Fibroblast of pulmonary artery (primary cell): ENCODE results near the gene MRPL36.
"Not testable (repeated sequence)": the region's sequence is repeated elsewhere in the genome, so short reads cannot be mapped to it uniquely, and the experiment has no call there.

Experiments used
- DNase-seq: peaks from one replicate; pipeline ENCODE4 v3.0.0-alpha.2; 2010; ENCODE audit warnings: low read depth
- H3K4me3 ChIP-seq: replicated peaks from 2 replicates; pipeline ENCODE4 v1.5.1; 2011; ENCODE audit warnings: low read depth, mild to moderate bottlenecking, control low read depth, low read length, moderate library complexity
- CTCF ChIP-seq: IDR thresholded peaks from 2 replicates; pipeline ENCODE4 v1.5.1; 2011; ENCODE audit warnings: mild to moderate bottlenecking, control low read depth, low read length, inconsistent platforms; ENCODE audit errors: missing control alignments

The MRPL36 gene

DNA sequence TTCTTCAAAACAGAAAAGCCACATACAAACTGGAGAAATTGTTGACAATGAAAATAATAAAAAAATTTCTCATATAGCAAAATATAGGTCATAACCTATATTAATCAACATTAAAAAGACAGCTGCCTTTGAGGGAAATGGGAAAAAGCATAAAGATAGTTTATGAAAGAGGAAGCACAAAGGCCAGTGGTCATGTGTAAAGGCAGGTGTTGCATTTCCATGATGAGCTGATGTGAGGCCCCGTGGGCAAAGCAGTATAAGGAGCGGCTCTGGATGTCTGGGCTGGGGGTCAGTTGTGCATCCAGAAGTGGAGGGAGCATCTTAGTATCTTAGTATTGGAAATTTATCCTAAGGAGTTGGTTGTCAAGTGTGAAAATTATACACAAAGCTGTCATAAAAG lies 19.8 kb upstream of the MRPL36 start:
- no peak for DNase-seq
- no peak for TF ChIP-seq CTCF
- H3K4me3 ChIP-seq, result no peak overlapping the region

GRCh38 chr5:1818784-1819183 lies 19.1 kb upstream of the MRPL36 start:
- no peak overlapping the region for H3K4me3 ChIP-seq
- DNase-seq, result no peak
- no peak for TF ChIP-seq CTCF

DNA sequence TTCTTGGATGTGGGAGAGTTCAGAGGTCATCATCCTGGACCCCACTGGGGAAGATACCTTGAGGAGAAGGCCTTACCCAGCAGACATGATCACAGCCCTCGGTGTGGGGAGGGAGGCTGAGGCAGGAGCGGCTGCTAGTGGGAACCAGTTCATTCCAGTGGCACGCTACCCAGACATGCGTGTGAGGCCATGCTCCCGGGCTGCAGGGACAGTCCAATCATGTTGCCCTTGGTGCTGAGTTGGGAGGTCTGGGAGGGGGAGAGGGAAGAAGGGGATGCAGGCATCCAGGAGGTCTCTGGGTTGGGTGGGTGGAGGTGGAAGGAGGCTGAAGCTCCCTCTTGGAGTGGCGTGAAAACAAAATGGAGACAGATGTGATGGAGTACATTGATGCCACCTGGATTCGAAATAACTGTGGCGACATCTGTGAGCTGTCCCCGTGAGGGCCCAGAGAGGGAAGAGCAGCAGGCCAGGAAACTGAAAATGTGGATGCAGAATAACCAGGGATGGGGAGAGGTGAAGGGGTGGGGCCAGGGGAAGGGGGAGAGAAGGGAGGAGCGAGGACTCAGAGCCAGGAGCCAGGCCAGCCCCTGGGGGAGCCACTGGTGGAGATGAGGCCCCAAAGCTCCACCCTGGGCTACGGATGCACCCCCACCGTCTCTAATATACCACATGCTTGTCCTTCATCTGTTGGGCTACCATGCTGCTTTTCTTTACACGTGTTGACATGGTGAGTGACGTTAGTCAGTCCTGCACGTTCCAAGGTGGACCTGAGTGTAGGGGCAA lies 17.8 kb upstream of the MRPL36 start:
- no peak for TF ChIP-seq CTCF
- no peak for DNase-seq
- H3K4me3 ChIP-seq, result no peak overlapping the region

DNA sequence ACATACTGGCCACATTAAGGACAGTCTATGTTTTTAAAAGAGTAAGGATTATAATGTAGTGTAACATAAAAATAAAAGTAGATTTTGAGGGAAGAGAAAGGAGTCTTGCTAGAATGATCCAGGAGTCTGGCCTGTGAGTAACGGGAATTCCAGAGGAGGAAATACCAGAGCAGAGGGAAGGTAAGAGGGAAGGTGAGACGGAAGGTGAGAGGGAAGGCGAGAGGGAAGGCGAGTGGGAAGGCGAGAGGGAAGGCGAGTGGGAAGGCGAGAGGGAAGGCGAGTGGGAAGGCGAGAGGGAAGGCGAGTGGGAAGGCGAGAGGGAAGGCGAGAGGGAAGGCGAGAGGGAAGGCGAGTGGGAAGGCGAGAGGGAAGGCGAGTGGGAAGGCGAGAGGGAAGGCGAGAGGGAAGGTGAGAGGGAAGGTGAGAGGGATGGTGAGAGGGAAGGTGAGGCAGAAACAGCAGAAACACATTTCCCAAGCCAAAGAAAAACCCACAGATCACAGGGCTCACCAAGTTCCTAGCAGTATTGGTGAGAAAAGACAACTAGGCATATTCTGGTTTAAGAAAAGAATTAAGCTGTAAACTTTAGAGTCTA lies 17.0 kb upstream of the MRPL36 start:
- H3K4me3 ChIP-seq, DNase-seq: not testable (repeated sequence)

DNA sequence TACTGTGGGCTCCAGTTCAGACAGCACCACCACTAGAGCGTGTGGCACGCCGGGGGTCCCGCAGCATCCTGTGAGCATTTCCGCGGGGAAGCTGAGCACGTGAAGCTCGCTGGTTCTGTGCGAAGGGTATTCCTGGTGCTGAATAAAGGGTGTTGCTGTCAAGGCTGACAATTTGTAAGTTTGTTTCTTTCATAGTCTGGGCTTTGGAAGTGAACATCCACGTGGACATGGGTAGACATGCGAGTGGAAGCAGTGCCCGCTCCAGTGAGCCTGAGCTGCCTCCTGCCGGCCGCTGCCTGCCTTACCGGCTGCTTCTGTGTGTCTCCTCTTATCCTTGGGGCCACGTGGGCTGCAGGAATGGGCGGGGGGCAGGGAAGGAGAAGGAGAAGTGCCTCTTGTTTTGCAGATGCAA lies 16.2 kb upstream of the MRPL36 start:
- DNase-seq, result no peak
- TF ChIP-seq CTCF, result no peak
- H3K4me3 ChIP-seq, result no peak overlapping the region

DNA sequence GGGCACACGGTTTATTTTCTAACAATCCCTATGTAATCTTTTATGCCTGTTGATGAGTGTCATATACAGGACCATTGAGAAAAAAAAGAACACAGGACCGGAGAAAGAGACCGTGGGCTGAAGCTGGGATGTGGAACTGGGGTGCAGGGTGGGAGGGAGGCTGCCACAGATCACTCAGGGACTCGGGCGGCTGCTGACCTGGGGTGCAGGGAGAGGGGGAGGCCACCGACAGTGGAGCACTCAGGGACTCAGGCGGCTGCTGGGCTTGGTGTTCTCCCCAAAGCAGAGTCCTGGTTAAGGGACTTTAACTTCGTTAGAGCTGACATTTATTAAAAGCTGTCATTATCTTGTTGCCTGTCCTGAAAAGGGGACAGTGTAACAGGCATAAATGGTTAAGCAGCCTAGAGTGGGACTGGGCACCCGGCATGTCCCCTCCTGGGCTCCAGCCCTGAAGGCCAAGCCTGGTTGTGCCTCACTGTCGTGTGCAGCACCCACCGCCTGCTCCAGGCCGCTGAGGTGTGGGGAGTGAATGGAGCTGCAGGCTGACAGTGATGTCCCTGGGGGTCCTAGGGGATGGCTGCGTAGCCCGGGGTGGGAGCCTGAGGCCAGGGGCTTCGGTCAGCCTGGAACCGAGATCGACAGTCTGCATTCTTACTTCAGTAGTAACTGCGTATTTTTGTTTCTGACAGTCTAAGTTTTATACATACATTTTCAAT lies 15.6 kb upstream of the MRPL36 start:
- DNase-seq, result no peak
- TF ChIP-seq CTCF, result no peak
- no peak overlapping the region for H3K4me3 ChIP-seq

DNA sequence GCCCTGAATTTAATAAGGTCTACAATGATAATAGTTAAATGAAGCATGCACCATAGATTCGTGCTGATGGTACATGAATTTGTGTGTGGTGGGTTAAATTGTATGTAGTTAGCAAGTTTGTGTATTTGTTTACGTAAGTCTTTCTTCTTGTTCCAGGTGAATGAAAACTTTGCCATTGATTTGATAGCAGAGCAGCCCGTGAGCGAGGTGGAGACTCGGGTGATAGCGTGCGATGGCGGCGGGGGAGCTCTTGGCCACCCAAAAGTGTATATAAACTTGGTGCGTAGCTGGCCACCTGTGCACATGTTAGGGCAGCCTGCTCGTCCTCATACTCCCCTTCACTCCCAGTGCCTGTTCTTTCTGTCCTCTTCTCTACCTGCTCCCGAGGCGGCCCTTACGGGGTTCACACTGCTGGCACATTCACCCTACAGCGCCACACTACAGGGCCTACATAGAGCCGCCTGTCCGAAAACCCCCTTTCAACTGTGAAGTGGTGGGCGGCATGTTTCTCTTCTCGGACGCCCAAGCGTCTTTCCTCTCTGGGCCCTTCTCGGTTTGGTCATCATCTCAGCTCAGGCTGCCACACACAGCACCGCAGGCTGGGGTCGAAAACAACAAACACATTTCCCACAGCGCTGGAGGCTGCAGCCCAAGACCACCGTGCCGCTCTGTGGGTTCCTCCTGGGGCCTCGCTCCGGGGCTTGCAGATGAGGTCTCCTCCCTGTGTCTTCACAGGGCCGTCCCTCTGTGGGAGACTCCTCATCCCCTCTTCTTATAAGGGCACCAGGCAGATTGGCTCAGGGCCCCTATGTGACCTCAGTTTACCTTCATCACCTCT lies 14.8 kb upstream of the MRPL36 start:
- no peak for DNase-seq
- no peak for TF ChIP-seq CTCF
- H3K4me3 ChIP-seq, result no peak overlapping the region
